NCI-H748 (cell line): ENCODE results near the gene MSH3.

Experiments
- DNase-seq: peaks from one replicate; lab custom pipeline; 2025; ENCODE audit not compliant: unreplicated experiment; lab: John Stamatoyannopoulos, UW

Gene MSH3

GRCh38 chr5:80654391-80655230, at the start of gene MSH3, which contains the start of gene DHFR:
Gene MSH3 (plus strand): TSS chr5:80654652. CDS start chr5:80654728, 76 bp downstream.
Gene DHFR (minus strand): TSS chr5:80654983. CDS start chr5:80654489, 494 bp downstream.
- DNase-seq: peak; percentile 97

GRCh38 chr5:80607343-80607742, 47.1 kb upstream of the MSH3 start:
- no peak for DNase-seq

GRCh38 chr5:80607832-80608231, 46.6 kb upstream of the MSH3 start:
- DNase-seq: no peak

DNA sequence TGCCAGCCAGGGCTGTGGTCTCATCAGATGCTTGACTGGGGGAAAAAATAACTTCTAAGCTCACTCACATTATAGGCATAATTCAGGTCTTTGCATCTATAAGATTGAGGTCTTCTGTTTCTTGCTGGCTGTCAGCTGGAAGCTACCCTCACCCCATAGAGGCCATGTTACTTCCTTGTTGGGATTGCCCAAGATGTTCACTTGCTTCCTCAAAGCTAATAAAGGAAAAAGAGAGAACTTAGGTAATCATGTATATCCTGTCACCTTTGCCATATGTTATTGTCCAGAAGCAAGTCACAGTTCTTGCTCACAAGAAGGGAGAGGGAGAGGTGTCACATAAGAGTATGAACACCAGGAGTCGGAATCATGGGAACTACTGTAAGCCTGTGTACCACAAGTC, 45.7 kb upstream of the MSH3 start:
- no peak for DNase-seq

DNA sequence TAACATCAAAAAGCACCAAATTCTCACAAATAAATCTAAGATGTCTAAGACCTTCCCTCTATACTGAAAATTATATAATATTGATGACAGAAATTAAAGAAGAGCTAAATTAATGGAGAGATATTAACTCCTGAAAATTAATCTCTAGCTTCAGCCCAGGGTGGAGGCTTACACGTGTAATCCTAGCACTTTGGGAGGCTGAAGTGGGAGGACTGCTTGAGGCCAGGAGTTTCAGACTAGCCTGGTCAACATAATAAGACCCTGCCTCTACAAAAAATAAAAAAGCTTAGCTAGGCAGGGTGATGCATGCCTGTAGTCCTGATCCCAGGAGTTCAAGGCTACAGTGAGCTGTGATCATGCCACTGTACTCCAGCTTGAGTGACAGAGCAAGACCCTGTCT, 44.8 kb upstream of the MSH3 start:
- no peak for DNase-seq

- DNase-seq: no peak
Observed at GRCh38 chr5:80615266-80615914, 39.1 kb upstream of the MSH3 start.

DNA sequence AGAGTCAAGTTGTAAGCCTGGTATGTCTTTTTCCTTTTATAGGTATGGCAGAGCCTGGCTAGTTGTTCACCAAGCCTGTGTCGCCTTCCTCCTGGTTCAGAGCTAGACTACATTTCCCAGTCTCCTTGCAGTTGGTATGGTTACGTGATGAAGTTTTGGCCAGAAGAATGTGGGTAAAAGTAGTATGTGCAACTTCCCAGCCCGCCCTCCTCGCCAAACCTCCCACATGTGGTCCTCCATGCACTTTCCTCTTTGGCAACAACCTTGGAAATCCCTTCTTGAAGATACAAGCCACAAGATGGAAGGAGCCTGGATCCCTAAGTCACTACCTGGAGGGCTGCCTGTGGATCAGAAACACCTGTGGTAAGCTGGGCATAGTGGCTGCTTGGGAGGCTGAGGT, 36.0 kb upstream of the MSH3 start:
- DNase-seq: no peak

- no peak for DNase-seq
Observed at GRCh38 chr5:80619086-80619485, 35.4 kb upstream of the MSH3 start.

DNA sequence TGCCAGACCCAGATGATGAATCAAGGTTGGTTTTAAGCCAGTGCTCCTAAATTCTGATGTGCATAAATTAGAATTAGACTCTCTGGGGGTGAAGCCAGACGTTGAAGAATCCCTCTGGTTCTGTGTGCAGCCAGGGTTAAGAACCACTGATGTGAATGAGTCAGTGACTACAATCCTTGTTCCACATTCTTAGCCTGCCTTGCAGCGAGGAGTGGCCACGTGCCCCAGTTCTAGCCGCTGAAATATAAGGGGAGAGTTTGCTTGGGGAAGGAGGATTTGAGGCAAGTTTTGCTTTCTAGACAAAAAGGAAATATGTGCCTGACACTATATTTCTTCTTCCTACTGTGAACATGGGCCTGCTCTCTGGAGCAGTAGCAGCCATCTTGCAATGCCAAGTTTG, 34.2 kb upstream of the MSH3 start:
- DNase-seq: no peak

GRCh38 chr5:80622756-80623155, 31.7 kb upstream of the MSH3 start:
- DNase-seq: no peak

DNA sequence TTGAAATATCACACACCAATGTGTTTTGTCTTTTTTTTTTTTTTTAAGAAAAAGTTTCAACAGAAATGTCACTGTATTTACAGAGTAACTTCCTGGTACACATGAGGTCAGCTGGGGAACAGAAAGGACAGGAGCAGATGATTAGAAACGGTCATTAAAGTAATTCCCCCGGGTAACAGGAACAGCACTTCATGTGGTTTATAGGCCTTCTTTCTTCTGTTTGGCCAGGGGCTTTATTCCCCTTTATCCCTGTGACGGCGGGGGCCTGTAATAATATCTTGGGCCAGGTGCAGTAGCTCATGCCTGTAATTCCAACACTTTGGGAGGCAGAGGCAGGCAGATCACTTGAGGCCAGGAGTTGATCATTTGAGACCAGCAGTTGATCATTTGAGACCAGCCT, 30.5 kb upstream of the MSH3 start:
- peak; percentile 20 for DNase-seq

DNA sequence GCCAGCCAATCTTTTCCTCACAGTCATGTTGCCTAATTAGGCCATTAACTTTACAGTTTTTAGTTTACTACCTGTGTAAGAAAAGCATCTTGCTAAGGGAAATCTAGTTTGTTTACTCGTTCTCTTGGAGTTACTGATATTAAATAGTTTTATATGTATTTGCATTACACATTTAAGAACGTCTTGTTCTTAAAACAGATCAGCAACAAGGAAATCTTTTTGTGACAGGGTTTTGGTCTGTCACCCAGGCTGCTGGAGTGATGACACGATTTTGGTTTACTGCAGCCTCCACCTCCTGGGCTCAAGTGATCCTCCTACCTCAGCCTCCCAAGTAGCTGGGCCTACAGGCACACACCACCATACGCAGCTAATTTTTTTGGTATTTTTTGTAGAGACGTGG, 29.2 kb upstream of the MSH3 start:
- DNase-seq: no peak

DNA sequence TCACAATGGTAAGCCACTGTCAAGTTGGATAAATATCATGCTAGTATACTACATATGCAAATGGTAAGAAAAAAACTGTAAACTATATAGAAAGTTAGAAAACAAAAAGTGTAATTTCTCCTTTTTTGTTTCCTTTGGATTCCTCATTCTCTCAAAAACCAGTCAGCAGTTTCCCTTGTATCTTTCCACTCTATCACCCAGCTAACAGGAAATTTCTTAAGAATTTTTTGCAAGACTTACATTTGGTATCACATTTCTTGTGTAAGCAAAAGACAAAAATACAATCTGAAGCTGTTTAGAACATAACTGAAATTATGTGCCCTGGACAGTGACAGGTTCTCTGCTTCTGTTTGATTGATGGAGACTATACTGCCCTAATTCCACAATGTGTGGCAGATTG, 25.2 kb upstream of the MSH3 start:
- no peak for DNase-seq

DNA sequence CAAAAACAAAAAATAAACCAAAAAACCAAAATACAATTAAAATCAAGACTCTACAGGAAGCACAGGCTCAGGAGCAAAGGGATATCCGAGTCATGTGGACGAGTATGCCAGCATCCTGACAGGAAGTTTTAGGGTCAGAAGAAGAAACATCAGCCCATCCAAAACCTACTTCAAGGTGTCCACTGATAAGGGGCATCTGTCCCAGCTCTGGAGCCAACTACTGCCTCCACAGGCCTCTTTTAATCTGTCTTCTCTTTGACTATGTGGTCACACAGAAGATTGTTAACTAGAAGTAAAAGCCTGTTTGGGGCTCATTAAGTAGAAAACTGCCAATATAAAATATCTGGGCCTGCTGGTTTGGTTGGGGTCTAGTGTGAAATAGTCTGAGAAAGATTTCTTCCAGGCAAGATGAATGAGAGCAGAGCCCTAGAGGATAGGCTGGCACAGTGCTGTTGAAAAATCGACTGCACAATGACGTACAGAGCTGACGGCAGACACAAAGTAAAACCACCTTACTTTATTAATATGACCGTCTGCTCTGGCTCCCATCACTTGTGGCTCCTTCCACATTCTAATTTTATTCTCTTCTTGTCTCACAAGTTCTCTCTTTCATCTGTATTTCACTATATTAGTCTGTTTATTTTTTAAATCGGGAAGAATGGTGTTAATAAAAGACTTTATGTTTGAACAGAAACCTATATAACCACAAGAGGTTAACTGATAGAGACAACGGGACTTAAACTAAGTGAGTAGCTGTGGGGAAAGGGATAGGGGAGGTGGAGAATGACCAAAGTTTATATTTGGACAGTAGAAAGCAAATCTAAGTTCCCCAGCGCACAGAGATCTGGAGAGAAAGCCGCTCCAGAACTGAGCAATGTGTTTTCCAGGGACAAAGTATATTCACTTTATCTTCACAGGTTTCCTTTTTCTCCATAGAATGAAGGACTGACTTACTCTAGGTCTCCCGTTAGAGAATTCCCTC, 22.9 kb upstream of the MSH3 start:
- no peak for DNase-seq

- no peak for DNase-seq
Observed at GRCh38 chr5:80632700-80633099, 21.8 kb upstream of the MSH3 start.

- DNase-seq: no peak
Observed at GRCh38 chr5:80634193-80634592, 20.3 kb upstream of the MSH3 start.

- DNase-seq: no peak
Observed at GRCh38 chr5:80641353-80641752, 13.1 kb upstream of the MSH3 start.

- no peak for DNase-seq
Observed at GRCh38 chr5:80644900-80645299, 9.6 kb upstream of the MSH3 start.

DNA sequence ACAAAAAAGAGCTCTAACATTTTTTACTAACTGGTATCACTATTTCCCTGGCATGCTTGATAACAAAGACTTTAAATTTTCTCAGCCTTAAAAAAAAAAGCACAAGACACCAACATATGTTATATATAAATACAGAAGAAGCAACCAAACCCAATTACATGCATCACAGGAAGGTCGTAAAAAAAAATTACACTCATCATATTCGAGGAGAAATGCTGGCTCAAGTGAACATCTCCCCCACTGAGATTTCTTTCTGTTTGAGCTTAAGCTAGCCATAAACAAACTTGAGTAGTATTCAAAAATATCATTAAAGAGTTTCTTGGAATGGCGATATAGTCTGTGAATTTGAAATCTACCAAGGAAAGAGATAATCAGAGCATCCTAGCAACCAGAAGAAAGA, 7.5 kb upstream of the MSH3 start:
- DNase-seq: no peak

DNA sequence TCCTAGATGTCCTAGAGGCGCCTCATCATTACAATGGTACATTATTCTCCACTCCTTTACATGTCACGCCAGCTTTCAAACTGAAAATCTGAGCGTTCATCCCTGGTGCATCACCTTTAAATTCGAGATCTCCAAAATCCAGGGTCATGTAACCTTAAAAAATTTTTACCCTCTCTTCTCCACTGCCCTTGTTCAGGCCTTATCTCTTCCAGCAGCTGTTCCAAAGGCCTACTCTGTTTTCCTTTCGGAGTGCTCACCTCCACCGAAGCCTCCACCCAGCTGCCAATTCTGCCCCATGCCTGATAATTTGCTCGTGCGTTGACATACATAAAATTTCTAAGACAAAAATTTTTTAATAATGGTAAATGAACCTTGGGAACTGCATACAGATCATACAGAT, 950 bp upstream of the MSH3 start:
- peak; percentile 2 for DNase-seq

DNA sequence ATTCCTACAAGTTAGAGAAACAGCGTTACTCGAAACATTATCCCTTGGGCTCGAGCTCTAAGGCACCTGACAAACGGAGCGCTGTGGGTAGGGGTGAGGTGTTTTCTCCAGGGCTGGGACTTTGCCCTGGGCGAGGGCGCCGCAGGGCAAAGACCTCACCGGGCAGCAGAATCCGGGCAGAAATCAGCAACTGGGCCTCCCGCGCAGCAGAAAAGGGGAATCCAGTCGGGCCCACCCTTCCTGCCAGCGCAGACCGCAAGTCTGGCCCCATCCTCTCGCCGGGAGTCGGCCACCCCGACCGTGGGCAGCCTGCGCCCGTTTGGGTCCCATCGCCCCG, 430 bp upstream of the MSH3 start:
- peak; percentile 55 for DNase-seq
